Measurements from ENCODE around the gene BCL2A1.
A peak's percentile ranks its signal among the peaks of the same experiment; 100 is the strongest.
"Not testable (repeated sequence)": the region's sequence is repeated elsewhere in the genome, so short reads cannot be mapped to it uniquely, and the experiment has no call there.

The BCL2A1 gene

DNA sequence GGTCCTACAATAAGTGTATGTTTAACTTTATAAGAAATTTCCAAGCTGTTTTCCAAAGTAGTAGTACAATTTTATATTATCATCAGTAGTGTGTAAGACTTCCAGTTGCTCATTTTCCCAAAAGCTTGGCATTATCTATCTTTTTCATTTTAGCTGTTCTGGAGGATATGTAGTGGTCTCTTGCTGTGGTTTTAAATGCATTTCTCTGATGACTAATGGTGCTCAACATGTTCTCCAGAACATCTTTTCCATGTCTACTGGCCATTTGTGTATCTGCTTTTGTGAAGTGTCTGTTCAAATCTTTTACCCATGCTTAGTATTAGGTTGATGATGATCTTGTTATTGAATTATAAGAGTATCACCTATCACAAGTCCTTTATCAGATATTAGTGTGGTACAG lies 13.3 kb downstream of the BCL2A1 start:
- no peak for DNase-seq (ENCODE audit: low spot score)

- no peak for DNase-seq (ENCODE audit: low spot score)
These were observed 14.5 kb downstream of the BCL2A1 start for GRCh38 chr15:79956354-79956939.

- DNase-seq (ENCODE audit: low spot score): no peak
These were observed 16.3 kb downstream of the BCL2A1 start for GRCh38 chr15:79954661-79955060.

GRCh38 chr15:79953951-79954444 lies 17.0 kb downstream of the BCL2A1 start:
- DNase-seq (ENCODE audit: low spot score): no peak

GRCh38 chr15:79952329-79952728 lies 18.7 kb downstream of the BCL2A1 start:
- no peak for DNase-seq (ENCODE audit: low spot score)

- no peak for DNase-seq (ENCODE audit: low spot score)
These were observed 20.7 kb downstream of the BCL2A1 start for GRCh38 chr15:79950247-79950646.

- DNase-seq (ENCODE audit: low spot score): no peak
These were observed 22.2 kb downstream of the BCL2A1 start for GRCh38 chr15:79948761-79949160.

DNA sequence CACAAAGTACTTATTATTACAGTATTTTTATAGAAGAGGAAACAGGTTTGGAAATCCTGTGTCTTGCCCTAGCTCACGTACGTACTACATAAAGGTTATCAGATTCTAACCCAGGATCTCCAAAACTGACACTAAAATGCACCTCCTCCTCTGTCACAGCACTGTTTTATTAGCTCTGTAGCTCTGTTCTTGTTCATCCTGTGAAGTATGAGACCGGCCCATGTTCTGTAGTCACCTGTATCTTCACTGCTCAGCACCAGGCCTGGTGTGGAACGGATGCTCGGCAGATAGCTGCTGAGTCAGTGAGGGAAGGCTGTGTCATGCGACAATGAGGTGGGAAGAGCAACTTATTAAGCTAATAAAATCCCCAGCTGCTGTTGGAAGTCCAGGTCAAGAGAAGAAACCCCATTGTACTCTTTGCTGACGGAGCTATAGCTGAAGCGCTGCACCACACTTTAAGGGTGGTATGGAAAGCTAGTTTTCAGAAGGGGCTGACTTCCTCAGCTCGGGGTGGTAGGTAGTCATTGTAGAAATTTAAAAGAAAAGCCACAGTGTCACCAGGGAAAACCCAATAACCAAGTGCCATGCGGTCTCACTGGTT lies 22.8 kb downstream of the BCL2A1 start:
- DNase-seq (ENCODE audit: low spot score): no peak

DNA sequence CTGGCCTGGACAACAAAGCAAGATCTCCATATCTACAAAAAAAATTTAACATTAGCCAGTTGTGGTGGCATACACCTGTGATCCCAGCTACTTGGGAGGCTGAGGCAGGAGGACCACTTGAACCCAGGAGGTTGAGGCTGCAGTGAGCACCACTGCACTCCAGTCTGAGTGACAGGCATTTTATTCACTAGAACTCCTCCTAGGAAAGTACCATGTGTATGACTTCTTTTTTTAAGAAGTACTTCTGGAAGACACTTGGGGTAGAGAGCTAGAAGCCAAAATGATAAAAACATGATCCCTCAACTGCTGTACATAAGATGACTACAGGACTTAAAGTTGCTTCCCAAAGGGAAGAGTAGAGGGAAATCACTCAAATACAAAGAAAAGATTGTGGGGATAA lies 24.0 kb downstream of the BCL2A1 start:
- no peak for DNase-seq (ENCODE audit: low spot score)

GRCh38 chr15:79944622-79945021 lies 26.4 kb downstream of the BCL2A1 start:
- no peak for DNase-seq (ENCODE audit: low spot score)

- no peak for DNase-seq (ENCODE audit: low spot score)
These were observed 27.2 kb downstream of the BCL2A1 start for GRCh38 chr15:79943820-79944219.

DNA sequence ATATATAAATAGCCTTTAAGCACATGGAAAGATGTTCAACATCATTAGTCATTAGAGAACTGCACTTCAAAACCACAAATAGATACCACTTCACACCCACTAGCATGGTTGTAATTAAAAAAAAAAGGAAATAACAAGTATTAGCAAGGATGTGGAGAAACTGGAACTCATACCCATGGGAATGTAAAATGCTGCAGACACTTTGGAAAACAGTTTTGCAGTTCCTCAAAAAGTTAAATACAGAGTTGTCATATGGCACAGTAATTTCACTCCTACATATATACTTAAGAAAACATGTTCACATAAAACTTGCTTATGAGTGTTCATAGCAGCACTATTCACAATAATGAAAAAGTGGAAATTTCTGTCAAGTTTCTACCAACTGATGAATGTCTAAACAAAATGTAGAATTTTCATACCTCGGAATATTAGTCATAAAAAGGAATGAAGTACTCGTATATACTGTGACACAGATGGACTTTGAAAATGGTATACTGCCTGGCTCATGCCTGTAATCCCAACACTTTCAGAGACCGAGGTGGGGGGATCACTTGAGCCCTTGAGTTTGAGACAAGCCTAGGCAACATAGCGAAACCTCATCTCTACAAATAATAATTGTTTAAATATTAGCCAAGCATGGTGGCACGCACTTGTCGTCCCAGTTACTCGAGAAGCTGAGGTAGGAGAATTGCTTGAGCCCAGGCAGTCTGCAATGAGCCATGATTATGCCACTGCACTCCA lies 28.1 kb downstream of the BCL2A1 start:
- DNase-seq (ENCODE audit: low spot score): no peak

- no peak for DNase-seq (ENCODE audit: low spot score)
These were observed 31.6 kb downstream of the BCL2A1 start for GRCh38 chr15:79939399-79939798.

- no peak for DNase-seq (ENCODE audit: low spot score)
These were observed 32.9 kb downstream of the BCL2A1 start for GRCh38 chr15:79938143-79938542.

DNA sequence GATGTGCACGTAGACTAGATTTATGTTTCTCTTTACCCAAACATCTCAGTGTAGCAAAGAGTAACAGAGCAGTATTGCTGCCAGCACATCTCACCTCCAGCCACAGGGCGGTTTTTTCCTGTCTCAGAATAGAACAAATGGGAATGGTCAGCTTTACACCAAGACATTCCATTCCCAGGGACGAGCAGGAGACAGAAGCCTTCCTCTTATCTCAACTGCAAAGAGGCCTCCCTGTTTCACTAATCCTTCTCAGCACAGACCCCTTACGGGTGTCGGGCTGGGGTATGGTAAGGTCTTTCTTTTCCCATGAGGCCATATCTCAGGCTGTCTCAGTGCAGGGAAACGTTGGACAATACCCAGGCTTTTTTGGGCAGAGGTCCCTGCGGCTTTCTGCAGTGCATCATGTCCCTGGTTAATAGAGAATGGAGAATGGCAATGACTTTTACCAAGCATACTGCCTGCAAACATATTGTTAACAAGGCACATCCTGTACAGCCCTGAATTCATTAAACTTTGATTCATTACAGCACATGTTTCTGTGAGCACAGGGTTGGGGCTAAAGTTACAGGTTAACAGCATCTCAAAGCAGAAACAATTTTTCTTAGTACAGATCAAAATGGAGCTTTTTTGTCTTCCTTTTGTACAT lies 35.3 kb downstream of the BCL2A1 start:
- not testable (repeated sequence) for DNase-seq (ENCODE audit: low spot score)

GRCh38 chr15:79933231-79933630 lies 37.8 kb downstream of the BCL2A1 start:
- DNase-seq (ENCODE audit: low spot score): no peak

DNA sequence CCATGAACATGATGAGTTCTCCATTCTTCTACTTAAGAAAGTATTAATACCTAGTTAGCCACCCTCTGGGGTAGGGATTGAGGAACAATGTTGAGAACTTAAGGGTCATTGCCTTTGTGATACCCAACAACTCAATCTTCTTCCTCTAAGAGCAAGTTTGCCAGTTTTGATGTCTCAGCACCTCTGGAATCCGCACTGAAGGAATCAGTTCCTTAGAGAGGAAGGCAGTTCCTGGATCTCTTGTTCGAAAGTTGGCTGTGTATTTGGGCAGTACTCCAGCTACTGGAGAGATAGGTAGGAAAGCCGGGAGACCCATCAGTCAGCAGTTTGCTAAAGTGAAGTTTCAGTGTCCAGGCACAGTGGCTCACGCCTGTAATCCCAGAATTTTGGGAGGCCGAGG lies 38.5 kb downstream of the BCL2A1 start:
- DNase-seq (ENCODE audit: low spot score): no peak

- DNase-seq (ENCODE audit: low spot score): no peak
These were observed 40.5 kb downstream of the BCL2A1 start for GRCh38 chr15:79930516-79930915.

- DNase-seq (ENCODE audit: low spot score): no peak
These were observed 41.6 kb downstream of the BCL2A1 start for GRCh38 chr15:79929412-79929811.

GRCh38 chr15:79926116-79926515 lies 44.9 kb downstream of the BCL2A1 start:
- DNase-seq (ENCODE audit: low spot score): not testable (repeated sequence)

GRCh38 chr15:79924379-79924778 lies 46.6 kb downstream of the BCL2A1 start:
- DNase-seq (ENCODE audit: low spot score): no peak

DNA sequence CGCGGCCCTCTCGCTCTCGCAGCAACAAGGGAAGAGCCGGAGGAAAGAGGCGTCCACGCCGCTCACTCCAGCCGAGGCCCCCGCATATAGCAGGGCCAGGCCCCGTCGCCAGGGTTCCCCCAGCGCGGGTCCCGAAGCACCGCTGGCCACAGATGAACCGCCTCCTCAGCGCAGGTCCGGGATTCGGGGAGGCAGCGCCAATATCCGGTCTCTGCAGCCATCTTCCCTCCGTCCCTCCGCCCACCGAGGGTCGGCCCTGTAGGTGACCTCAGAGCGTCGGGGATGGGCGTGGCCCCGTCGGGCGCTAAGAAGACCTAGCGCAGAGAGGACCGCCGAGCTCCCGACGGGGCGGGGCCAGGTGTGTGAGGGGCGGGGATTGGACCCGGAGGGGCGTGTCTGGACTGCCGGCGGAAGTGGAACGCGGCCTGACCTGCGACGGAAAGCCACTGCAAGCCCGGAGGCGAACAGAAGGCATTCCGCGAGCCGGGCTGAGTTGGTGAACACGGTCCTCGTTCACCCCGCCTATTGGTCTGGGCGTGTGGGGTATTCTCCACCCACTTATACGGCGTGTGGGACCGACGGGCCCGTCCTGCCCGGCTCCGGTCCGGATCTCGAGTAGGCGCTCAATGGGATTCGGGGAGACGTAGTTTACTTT lies 47.4 kb downstream of the BCL2A1 start:
- peak; percentile 100 for DNase-seq (ENCODE audit: low spot score)
